Breast epithelium (tissue), 4 donors: ENCODE results near the gene HBA1. TPM values are rescaled to one million over a fixed set of nuclear protein-coding genes. Genes with fewer than 3 reads are reported as not detected.
"Not testable (repeated sequence)": the region's sequence is repeated elsewhere in the genome, so short reads cannot be mapped to it uniquely, and the experiment has no call there.

Source experiments
- DNase-seq, 2 donors: peaks; one replicate each; pipeline ENCODE4 v3.0.0-alpha.2; 2019; ENCODE audit warnings: low spot score in 2 of 2
- H3K27ac ChIP-seq, 2 donors: fragments of 200-600 bp; sonication (generic) in 1 of 2; one replicate each; pipeline ENCODE4 v1.5.1; 2016 to 2019; ENCODE audit warnings: mild to moderate bottlenecking in 1 of 2
- H3K27me3 ChIP-seq, 2 donors: fragments of 200-600 bp; sonication (generic) in 1 of 2; one replicate each; pipeline versions ENCODE4 v1.5.1 to v1.6.0; 2017 to 2019; ENCODE audit warnings: control low read depth in 1 of 2, mild to moderate bottlenecking in 1 of 2
- H3K36me3 ChIP-seq: fragments of 200-600 bp; one replicate; pipeline ENCODE4 v1.5.1; 2019
- H3K4me1 ChIP-seq, 2 donors: fragments of 200-600 bp; sonication (generic); one replicate each; pipeline ENCODE4 v1.5.1; 2016 to 2019; ENCODE audit warnings: control low read depth in 1 of 2
- H3K4me3 ChIP-seq, 3 donors: fragments of 200-600 bp; sonication (generic); 1 replicate in 2 of 3; 2 replicates in 1 of 3; pipeline ENCODE4 v1.5.1; 2016 to 2019; ENCODE audit warnings: mild to moderate bottlenecking in 3 of 3, moderate library complexity in 2 of 3
- H3K9me3 ChIP-seq, 2 donors: fragments of 200-600 bp; sonication (generic) in 1 of 2; one replicate each; pipeline ENCODE4 v1.5.1; 2016 to 2019; ENCODE audit warnings: control low read depth in 1 of 2
- CTCF ChIP-seq, 3 donors: fragments of 450-650 bp; IDR thresholded peaks; one replicate each; pipeline ENCODE4 v1.5.1; 2016 to 2017; ENCODE audit warnings: antibody characterized with exemption in 3 of 3, mild to moderate bottlenecking in 3 of 3, moderate library complexity in 3 of 3
- POLR2A ChIP-seq: fragments of 450-650 bp; IDR thresholded peaks from one replicate; pipeline ENCODE4 v1.6.1; 2016; ENCODE audit warnings: antibody characterized with exemption, mild to moderate bottlenecking, moderate library complexity
- POLR2AphosphoS5 ChIP-seq, 3 donors: sonication (generic); formaldehyde crosslinking; IDR thresholded peaks; one replicate each; pipeline ENCODE4 v1.6.1; 2017; ENCODE audit warnings: antibody characterized with exemption in 3 of 3
- intact Hi-C: fragments of 100-400 bp; cut with DNase I; formaldehyde crosslinking; loops from one replicate; pipeline ENCODE4 v1.15.1; 2023; ENCODE audit warnings: low total_unique reads
- total RNA-seq, 3 donors: library from RNA; depleted of rRNA; stranded (reverse); fragments of >200 nt; gene quantifications; one replicate each; pipeline ENCODE4 v1.1.0, GENCODE V29; 2016

Gene HBA1
- total RNA-seq, 3 donors from 2014 or later = 5.6 to 15.2 (median 10.4) TPM

- Histone ChIP-seq H3K27me3 (no peaks in the 10 kb centered on the region), H3K36me3 (peaks cover 11% of the 10 kb centered on the region), H3K4me3 (no peak overlapping the region), H3K4me1 (no peaks in the 10 kb centered on the region), H3K9me3 (no peaks in the 10 kb centered on the region), H3K27ac (no peak overlapping the region)
- intact Hi-C loops = no loop called here
- DNase-seq = no peak
- TF ChIP-seq CTCF (IDR thresholded peaks at IDR 0.05) (no peak), POLR2A (no peak), POLR2AphosphoS5 (IDR thresholded peaks at IDR 0.05) (no peak)
Observed at GRCh38 chr16:203246-203645, 26.8 kb downstream of the HBA1 start.

- DNase-seq, H3K27me3 ChIP-seq, H3K27ac ChIP-seq, H3K4me1 ChIP-seq, intact Hi-C loops, H3K4me3 ChIP-seq, H3K9me3 ChIP-seq: not testable (repeated sequence)
- peaks cover 15% of the 10 kb centered on the region for H3K36me3 ChIP-seq
Observed at GRCh38 chr16:204046-204445, 27.6 kb downstream of the HBA1 start.

- not testable (repeated sequence) for H3K4me1 ChIP-seq, H3K4me3 ChIP-seq, DNase-seq, H3K9me3 ChIP-seq, H3K27ac ChIP-seq, H3K27me3 ChIP-seq
- peaks cover 15% of the 10 kb centered on the region for H3K36me3 ChIP-seq
- intact Hi-C loops = loop anchor here (5.0 kb wide), 1 partner anchor 1798 kb away; the partner anchor contains the start of gene ZNF598
Observed at GRCh38 chr16:209359-209758, 32.9 kb downstream of the HBA1 start.

GRCh38 chr16:211631-212180 is 35.2 kb downstream of the HBA1 start:
- intact Hi-C loops, H3K36me3 ChIP-seq, H3K4me3 ChIP-seq, H3K9me3 ChIP-seq, H3K27me3 ChIP-seq, H3K27ac ChIP-seq, DNase-seq, H3K4me1 ChIP-seq: not testable (repeated sequence)

- Histone ChIP-seq H3K9me3 (no peaks in the 10 kb centered on the region), H3K27me3 (no peaks in the 10 kb centered on the region), H3K4me3 (no peak overlapping the region), H3K4me1 (no peaks in the 10 kb centered on the region), H3K27ac (no peak overlapping the region), H3K36me3 (peaks cover 4% of the 10 kb centered on the region)
- intact Hi-C loops = no loop called here
- no peak for TF ChIP-seq CTCF (IDR thresholded peaks at IDR 0.05)
- no peak for TF ChIP-seq POLR2AphosphoS5 (IDR thresholded peaks at IDR 0.05)
- TF ChIP-seq POLR2A = no peak
- no peak for DNase-seq
Observed at GRCh38 chr16:212999-213398, 36.5 kb downstream of the HBA1 start.

- Histone ChIP-seq H3K27me3 (no peaks in the 10 kb centered on the region), H3K36me3 (no peaks in the 10 kb centered on the region), H3K9me3 (no peaks in the 10 kb centered on the region), H3K27ac (no peak overlapping the region), H3K4me3 (no peak overlapping the region), H3K4me1 (no peaks in the 10 kb centered on the region)
- TF ChIP-seq POLR2A = no peak
- TF ChIP-seq POLR2AphosphoS5 (IDR thresholded peaks at IDR 0.05) = no peak
- no peak for TF ChIP-seq CTCF (IDR thresholded peaks at IDR 0.05)
- no peak for DNase-seq
- intact Hi-C loops = no loop called here
Observed at GRCh38 chr16:220021-220420, 43.5 kb downstream of the HBA1 start.

Other genes starting within 250 kb of the HBA1 start
- gene POLR3K, start 123.1 kb upstream of the HBA1 start, total RNA-seq = 1 to 10 TPM; 3.8 to 6.9 (median 6.6) TPM
- gene SNRNP25, start 122.9 kb upstream of the HBA1 start, total RNA-seq = 10 to 100 TPM; 17.4 to 23.9 (median 17.9) TPM
- gene RHBDF1, start 104.0 kb upstream of the HBA1 start, total RNA-seq = 10 to 100 TPM; 29.0 to 43.3 (median 42.6) TPM
- 100 to 1,000 TPM in 1 of 3 donors, 10 to 100 TPM in 2; 86.9 to 112 (median 89.1) TPM for gene MPG, start 98.5 kb upstream of the HBA1 start, total RNA-seq
- 10 to 100 TPM; 14.2 to 23.4 (median 22.3) TPM for gene NPRL3, start 38.0 kb upstream of the HBA1 start, total RNA-seq
- gene HBZ, start 24.0 kb upstream of the HBA1 start, total RNA-seq = not detected
- gene HBM, start 10.7 kb upstream of the HBA1 start, total RNA-seq = 1 to 10 TPM in 1 of 3 donors, not detected in 2; 1.3 TPM
- 10 to 100 TPM; 46.4 to 83.6 (median 52.2) TPM for gene HBA2, start 3.8 kb upstream of the HBA1 start, total RNA-seq
- gene HBQ1, start 3.8 kb downstream of the HBA1 start, total RNA-seq = not detected
- gene LUC7L, start 52.8 kb downstream of the HBA1 start, total RNA-seq = 100 to 1,000 TPM in 2 of 3 donors, 10 to 100 TPM in 1; 60.6 to 135 (median 107) TPM
- 10 to 100 TPM; 40.6 to 69.3 (median 44.1) TPM for gene FAM234A, start 58.1 kb downstream of the HBA1 start, total RNA-seq
- 1 to 10 TPM; 3.1 to 7.5 (median 5.9) TPM for gene RGS11, start 99.3 kb downstream of the HBA1 start, total RNA-seq
- 1 to 10 TPM in 2 of 3 donors, under 1 TPM in 1; 0.80 to 2.3 (median 1.6) TPM for gene ARHGDIG, start 103.9 kb downstream of the HBA1 start, total RNA-seq
- not detected for gene PDIA2, start 106.5 kb downstream of the HBA1 start, total RNA-seq
- gene AXIN1, start 176.0 kb downstream of the HBA1 start, total RNA-seq = 10 to 100 TPM; 16.5 to 22.6 (median 22.4) TPM
- 10 to 100 TPM; 67.0 to 78.7 (median 69.0) TPM for gene MRPL28, start 193.9 kb downstream of the HBA1 start, total RNA-seq
- 10 to 100 TPM; 24.5 to 49.5 (median 36.7) TPM for gene PGAP6, start 205.3 kb downstream of the HBA1 start, total RNA-seq
- gene NME4, start 220.5 kb downstream of the HBA1 start, total RNA-seq = 100 to 1,000 TPM in 1 of 3 donors, 10 to 100 TPM in 2; 46.5 to 118 (median 78.0) TPM
- gene DECR2, start 225.2 kb downstream of the HBA1 start, total RNA-seq = 10 to 100 TPM; 19.4 to 30.5 (median 28.7) TPM
- 10 to 100 TPM; 22.0 to 44.6 (median 24.5) TPM for gene RAB11FIP3, start 249.0 kb downstream of the HBA1 start, total RNA-seq